Measurements from ENCODE around the gene TAP1. TPM values are rescaled to one million over a fixed set of nuclear protein-coding genes. Genes with fewer than 3 reads are reported as not detected.

TAP1 gene
- total and polyA plus RNA-seq, 10 of the 15 experiments (the other 5 are each of a cell fraction or from before 2014, with no cell fraction given), result 33.4 to 249 (median 169) TPM

DNA sequence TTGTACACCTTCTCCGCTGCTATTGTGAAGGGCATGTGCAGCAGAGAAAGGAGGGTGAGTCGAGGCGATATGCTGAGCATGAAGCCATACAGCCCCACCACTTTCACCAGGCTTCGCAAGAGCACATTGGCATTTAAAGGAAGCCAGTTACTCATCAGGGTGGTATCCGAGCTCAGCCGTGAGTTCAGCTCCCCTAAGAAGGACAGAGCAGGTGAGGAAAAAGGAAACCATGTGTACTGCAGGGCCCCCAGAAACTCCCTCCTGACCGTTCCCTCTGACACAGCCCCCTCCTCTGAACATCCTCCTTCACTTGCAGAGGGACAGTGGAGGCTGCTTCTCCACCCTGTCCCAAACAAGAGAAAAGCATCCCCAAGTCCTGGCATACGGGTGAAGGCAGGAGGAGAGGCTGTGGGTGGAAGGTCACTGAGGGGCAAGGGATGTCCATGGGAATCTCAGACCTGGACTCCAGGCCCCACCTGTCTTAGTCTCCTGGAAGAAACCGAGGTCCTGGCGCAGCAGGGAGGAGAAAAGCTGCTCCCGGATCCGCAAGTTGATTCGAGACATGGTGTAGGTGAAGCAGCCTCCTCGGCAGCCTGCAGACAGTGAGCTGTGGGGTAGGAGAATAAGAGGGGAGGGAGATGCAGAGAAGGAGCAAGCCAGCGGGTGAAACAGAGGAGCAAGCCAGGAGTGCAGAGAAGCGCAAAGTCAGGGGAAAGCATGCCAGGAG lies 18.2 kb downstream of the TAP1 start:
- Histone ChIP-seq H4K20me1 (ENCODE audit: control insufficient read depth, insufficient read depth) (no peaks in the 10 kb centered on the region), H3K27ac (ENCODE audit: control insufficient read depth, insufficient read depth) (no peak overlapping the region), H3K4me3 (no peak overlapping the region), H3K9me3 (replicated peaks; ENCODE audit: control insufficient read depth, insufficient read depth, low read length) (no peaks in the 10 kb centered on the region; the same call in 2 of the 3 replicates), H2AFZ (ENCODE audit: control insufficient read depth, low read depth, low read length) (no peak overlapping the region), H3K36me3 (ENCODE audit: control insufficient read depth in 2 of 2, insufficient read depth in 2 of 2, low read length in 1 of 2) (peaks cover 9 to 60% of the 10 kb centered on the region in 2 experiments), H3K79me2 (ENCODE audit: control insufficient read depth, insufficient read depth, low read length) (peaks cover 35% of the 10 kb centered on the region), H3K4me2 (ENCODE audit: control insufficient read depth, insufficient read depth) (peak overlapping the region; percentile 72; the same call in 1 of the 2 replicates), H3K9ac (ENCODE audit: control insufficient read depth, insufficient read depth, low read length) (no peak overlapping the region), H3K27me3 (replicated peaks in 1 of 2; ENCODE audit: control insufficient read depth in 2 of 2, insufficient read depth in 2 of 2, low read length in 1 of 2) (no peaks in the 10 kb centered on the region), H3K4me1 (ENCODE audit: control insufficient read depth, insufficient read depth, low read length) (peaks cover 37% of the 10 kb centered on the region)
- intact Hi-C loops (cut with micrococcal nuclease; ENCODE audit: unreplicated experiment) (no loop called here), in situ Hi-C loops (cut with MboI) (no loop called here)
- DNase-seq (ENCODE audit: low read depth, low spot score), result no peak
- SMC1A ChIA-PET (ENCODE audit: uncharacterized antibody, unreplicated experiment), result interaction anchor here (1.6 kb wide), 1 partner anchor 33 kb away, joined by 7 read pairs; no protein-coding TSS in a partner anchor
- RAD21 ChIA-PET (ENCODE audit: unreplicated experiment), result no interaction called here
- FAIRE-seq, result no peak
- CTCF ChIA-PET, result interaction anchor here (1.0 to 5.4 kb wide), 3 partner anchors 19 to 149 kb away, joined by 3 to 30 read pairs (median 6); partner anchors contain the start of gene HLA-DOB
- ATAC-seq, result no peak
- no TSS peak for BruUV-seq (replicated peaks)
- POLR2A ChIA-PET, result interaction anchor here (1.0 to 1.7 kb wide), 2 partner anchors 10 to 33 kb away, joined by 3 to 9 read pairs; no protein-coding TSS in a partner anchor
- 95% methylated on average over 16 of the region's 16 CpGs for WGBS (ENCODE audit: insufficient coverage, insufficient replicate concordance, low lambda C conversion rate, missing lambda C conversion rate)
- TF ChIP-seq ZNF622 (IDR thresholded peaks at IDR 0.05) (no peak), CHD4 (IDR thresholded peaks at IDR 0.05) (no peak), POLR2AphosphoS2 (IDR thresholded peaks at IDR 0.05; ENCODE audit: low read depth, low read length) (no peak), HDAC6 (IDR thresholded peaks at IDR 0.05; ENCODE audit: unreplicated experiment) (no peak), EP300 (IDR thresholded peaks at IDR 0.05; ENCODE audit: borderline replicate concordance in 1 of 2, control insufficient read depth in 1 of 2, low read depth in 2 of 2, low read length in 2 of 2) (no peak), MTA2 (IDR thresholded peaks at IDR 0.05; ENCODE audit: low read depth) (no peak), CREB1 (IDR thresholded peaks at IDR 0.05; ENCODE audit: low read depth) (no peak), RAD51 (IDR thresholded peaks at IDR 0.05) (no peak), FOXM1 (IDR thresholded peaks at IDR 0.05; ENCODE audit: low read depth, low read length) (no peak), POU2F2 (IDR thresholded peaks at IDR 0.05; ENCODE audit: borderline replicate concordance, low read depth, low read length) (no peak), CBX3 (IDR thresholded peaks at IDR 0.05; ENCODE audit: borderline replicate concordance, low read depth) (no peak), SMAD1 (IDR thresholded peaks at IDR 0.05; ENCODE audit: low read depth, partially characterized antibody) (no peak), ZNF24 (IDR thresholded peaks at IDR 0.05) (no peak), ASH2L (IDR thresholded peaks at IDR 0.05; ENCODE audit: borderline replicate concordance, low read depth) (no peak), NFIC (IDR thresholded peaks at IDR 0.05; ENCODE audit: low read depth, low read length) (no peak), HDGF (IDR thresholded peaks at IDR 0.05) (no peak), ETV6 (conservative IDR thresholded peaks at IDR 0.05 in 1 of 2, IDR thresholded peaks at IDR 0.05 in 1 of 2; ENCODE audit: borderline replicate concordance in 1 of 2, low read depth in 1 of 2) (no peak), NFXL1 (IDR thresholded peaks at IDR 0.05; ENCODE audit: borderline replicate concordance) (no peak)
- TF ChIP-seq, protein P1, sequence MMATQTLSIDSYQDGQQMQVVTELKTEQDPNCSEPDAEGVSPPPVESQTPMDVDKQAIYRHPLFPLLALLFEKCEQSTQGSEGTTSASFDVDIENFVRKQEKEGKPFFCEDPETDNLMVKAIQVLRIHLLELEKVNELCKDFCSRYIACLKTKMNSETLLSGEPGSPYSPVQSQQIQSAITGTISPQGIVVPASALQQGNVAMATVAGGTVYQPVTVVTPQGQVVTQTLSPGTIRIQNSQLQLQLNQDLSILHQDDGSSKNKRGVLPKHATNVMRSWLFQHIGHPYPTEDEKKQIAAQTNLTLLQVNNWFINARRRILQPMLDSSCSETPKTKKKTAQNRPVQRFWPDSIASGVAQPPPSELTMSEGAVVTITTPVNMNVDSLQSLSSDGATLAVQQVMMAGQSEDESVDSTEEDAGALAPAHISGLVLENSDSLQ (IDR thresholded peaks at IDR 0.05), result no peak
- TF ChIP-seq, protein P2, sequence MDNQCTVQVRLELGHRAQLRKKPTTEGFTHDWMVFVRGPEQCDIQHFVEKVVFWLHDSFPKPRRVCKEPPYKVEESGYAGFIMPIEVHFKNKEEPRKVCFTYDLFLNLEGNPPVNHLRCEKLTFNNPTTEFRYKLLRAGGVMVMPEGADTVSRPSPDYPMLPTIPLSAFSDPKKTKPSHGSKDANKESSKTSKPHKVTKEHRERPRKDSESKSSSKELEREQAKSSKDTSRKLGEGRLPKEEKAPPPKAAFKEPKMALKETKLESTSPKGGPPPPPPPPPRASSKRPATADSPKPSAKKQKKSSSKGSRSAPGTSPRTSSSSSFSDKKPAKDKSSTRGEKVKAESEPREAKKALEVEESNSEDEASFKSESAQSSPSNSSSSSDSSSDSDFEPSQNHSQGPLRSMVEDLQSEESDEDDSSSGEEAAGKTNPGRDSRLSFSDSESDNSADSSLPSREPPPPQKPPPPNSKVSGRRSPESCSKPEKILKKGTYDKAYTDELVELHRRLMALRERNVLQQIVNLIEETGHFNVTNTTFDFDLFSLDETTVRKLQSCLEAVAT (IDR thresholded peaks at IDR 0.05), result no peak
